CD4-positive, alpha-beta memory T cell (primary cell): ENCODE measurements around the gene LHCGR. TPM values are rescaled to one million over a fixed set of nuclear protein-coding genes. Genes with fewer than 3 reads are reported as not detected.

Experiments used
- CTCF ChIA-PET: fragments of 350-600 bp; sonication (Branson Sonifier 250); formaldehyde crosslinking; loops from one replicate; lab custom pipeline; 2021; ENCODE audit warnings: inconsistent platforms; ENCODE audit not compliant: partially characterized antibody; lab: Charles Lee
- POLR2A ChIA-PET: fragments of 350-600 bp; sonication (Branson Sonifier 250); formaldehyde crosslinking; loops from one replicate; lab custom pipeline; 2021; ENCODE audit not compliant: partially characterized antibody; lab: Charles Lee
- DNase-seq, 5 donors: peaks; one replicate each; pipeline versions ENCODE4 v3.0.0 to v3.0.0-alpha.2; 2020 to 2022; ENCODE audit warnings: mixed read lengths in 1 of 5
- H3K27ac ChIP-seq: one replicate; pipeline ENCODE4 v1.7.0; 2013; ENCODE audit warnings: low read depth, low read length
- H3K27me3 ChIP-seq: 2 replicates; pipeline ENCODE4 v1.7.0; 2013; ENCODE audit warnings: mild to moderate bottlenecking, low read length, moderate library complexity; ENCODE audit not compliant: insufficient read depth
- H3K36me3 ChIP-seq: 2 replicates; pipeline ENCODE4 v1.7.0; 2013; ENCODE audit warnings: mild to moderate bottlenecking, low read length, moderate library complexity; ENCODE audit not compliant: insufficient read depth
- H3K4me1 ChIP-seq: 2 replicates; pipeline ENCODE4 v1.7.0; 2013; ENCODE audit warnings: mild to moderate bottlenecking, low read length, moderate library complexity; ENCODE audit not compliant: insufficient read depth
- H3K4me3 ChIP-seq, 2 donors: one replicate each; pipeline ENCODE4 v1.7.0; 2013; ENCODE audit warnings: low read length in 2 of 2, mild to moderate bottlenecking in 1 of 2
- H3K9me3 ChIP-seq, 2 donors: one replicate each; pipeline ENCODE4 v1.7.0; 2013; ENCODE audit warnings: low read length in 2 of 2, control low read depth in 1 of 2; ENCODE audit not compliant: control insufficient read depth in 1 of 2
- H3K27ac Mint-ChIP-seq, 7 donors: one replicate each; pipeline ENCODE4 v1.8.0; 2020 to 2021; ENCODE audit warnings: mixed read lengths in 7 of 7, mild to moderate bottlenecking in 6 of 7, inconsistent platforms in 3 of 7, moderate library complexity in 3 of 7
- H3K27me3 Mint-ChIP-seq, 2 donors: one replicate each; pipeline ENCODE4 v1.8.0; 2020 to 2021; ENCODE audit warnings: mixed read lengths in 2 of 2
- H3K36me3 Mint-ChIP-seq, 2 donors: one replicate each; pipeline ENCODE4 v1.8.0; 2020 to 2021; ENCODE audit warnings: mixed read lengths in 2 of 2, inconsistent platforms in 1 of 2, mild to moderate bottlenecking in 1 of 2
- H3K4me1 Mint-ChIP-seq, 4 donors: one replicate each; pipeline ENCODE4 v1.8.0; 2020 to 2021; ENCODE audit warnings: mixed read lengths in 4 of 4, mild to moderate bottlenecking in 1 of 4
- H3K4me3 Mint-ChIP-seq, 8 donors: one replicate each; pipeline ENCODE4 v1.8.0; 2020 to 2021; ENCODE audit warnings: mixed read lengths in 8 of 8, mild to moderate bottlenecking in 7 of 8, moderate library complexity in 6 of 8, inconsistent platforms in 3 of 8
- H3K9me3 Mint-ChIP-seq, 8 donors: one replicate each; pipeline ENCODE4 v1.8.0; 2020 to 2021; ENCODE audit warnings: mixed read lengths in 8 of 8, mild to moderate bottlenecking in 5 of 8, inconsistent platforms in 3 of 8, moderate library complexity in 1 of 8
- intact Hi-C: fragments of 100-400 bp; cut with micrococcal nuclease; formaldehyde crosslinking; loops from one replicate; pipeline ENCODE4 v1.15.1; 2023
- polyA plus RNA-seq, 2 donors: library from polyadenylated mRNA; unstranded; fragments of 300-500 nt; fragmentation: Illumina TruSeq; gene quantifications; one replicate each; pipeline ENCODE4 v1.2.3, GENCODE V29; 2021
- total RNA-seq, 2 experiments: library from RNA; stranded (reverse); gene quantifications; one replicate each; pipeline ENCODE4 v1.2.3, GENCODE V29; 2021

The LHCGR gene
- total and polyA plus RNA-seq, 4 experiments from 2014 or later, result not detected

- Mint-ChIP-seq H3K36me3 (no peaks in the 10 kb centered on the region), H3K4me1 (no peaks in the 10 kb centered on the region), H3K27ac (no peak overlapping the region), H3K27me3 (peaks cover 5 to 7% of the 10 kb centered on the region in 2 donors), H3K4me3 (no peak overlapping the region), H3K9me3 (no peaks in the 10 kb centered on the region)
- no peaks in the 10 kb centered on the region for H3K36me3 ChIP-seq
- DNase-seq, result no peak
- intact Hi-C loops, result no loop called here
- H3K4me3 ChIP-seq, result no peak overlapping the region
- H3K27ac ChIP-seq, result no peak overlapping the region
- CTCF ChIA-PET, result interaction anchor here (1.1 kb wide), 1 partner anchor 9 kb away, joined by 4 read pairs; no protein-coding TSS in a partner anchor
- POLR2A ChIA-PET, result no interaction called here
- H3K27me3 ChIP-seq, result no peaks in the 10 kb centered on the region
- no peaks in the 10 kb centered on the region for H3K4me1 ChIP-seq
- no peaks in the 10 kb centered on the region for H3K9me3 ChIP-seq
These were observed 35.9 kb downstream of the LHCGR start for GRCh38 chr2:48719480-48720177.

- Mint-ChIP-seq H3K4me3 (no peak overlapping the region), H3K36me3 (no peaks in the 10 kb centered on the region), H3K4me1 (no peaks in the 10 kb centered on the region), H3K27me3 (peaks cover 5 to 7% of the 10 kb centered on the region in 2 donors), H3K27ac (no peak overlapping the region), H3K9me3 (no peaks in the 10 kb centered on the region)
- ChIA-PET POLR2A (no interaction called here), CTCF (no interaction called here)
- H3K9me3 ChIP-seq, result no peaks in the 10 kb centered on the region
- intact Hi-C loops, result no loop called here
- no peak overlapping the region for H3K4me3 ChIP-seq
- H3K27me3 ChIP-seq, result no peaks in the 10 kb centered on the region
- DNase-seq, result no peak
- H3K36me3 ChIP-seq, result no peaks in the 10 kb centered on the region
- H3K4me1 ChIP-seq, result no peaks in the 10 kb centered on the region
- H3K27ac ChIP-seq, result no peak overlapping the region
These were observed 37.7 kb downstream of the LHCGR start for GRCh38 chr2:48717846-48718245.

GRCh38 chr2:48715956-48716355 is 39.6 kb downstream of the LHCGR start:
- H3K27me3 ChIP-seq, result no peaks in the 10 kb centered on the region
- ChIA-PET CTCF (no interaction called here), POLR2A (no interaction called here)
- no peak overlapping the region for H3K27ac Mint-ChIP-seq
- H3K4me1 Mint-ChIP-seq, result no peaks in the 10 kb centered on the region
- no peak for DNase-seq
- no peak overlapping the region for H3K4me3 ChIP-seq
- H3K9me3 Mint-ChIP-seq, result peaks cover 0 to 2% (median 0%) of the 10 kb centered on the region in 8 donors
- no peaks in the 10 kb centered on the region for H3K4me1 ChIP-seq
- no peak overlapping the region for H3K27ac ChIP-seq
- peaks cover 14 to 15% of the 10 kb centered on the region in 2 donors for H3K27me3 Mint-ChIP-seq
- no peak overlapping the region for H3K4me3 Mint-ChIP-seq
- intact Hi-C loops, result no loop called here
- no peaks in the 10 kb centered on the region for H3K36me3 Mint-ChIP-seq
- H3K9me3 ChIP-seq, result no peaks in the 10 kb centered on the region
- H3K36me3 ChIP-seq, result no peaks in the 10 kb centered on the region

- Mint-ChIP-seq H3K4me3 (no peak overlapping the region), H3K36me3 (no peaks in the 10 kb centered on the region), H3K4me1 (no peaks in the 10 kb centered on the region), H3K27me3 (peaks cover 13 to 15% of the 10 kb centered on the region in 2 donors), H3K27ac (no peak overlapping the region), H3K9me3 (peaks cover 0 to 4% (median 0%) of the 10 kb centered on the region in 8 donors)
- no peak for DNase-seq
- Histone ChIP-seq H3K4me1 (no peaks in the 10 kb centered on the region), H3K36me3 (no peaks in the 10 kb centered on the region), H3K4me3 (no peak overlapping the region), H3K27me3 (no peaks in the 10 kb centered on the region), H3K9me3 (no peaks in the 10 kb centered on the region), H3K27ac (no peak overlapping the region)
- POLR2A ChIA-PET, result no interaction called here
- CTCF ChIA-PET, result no interaction called here
- intact Hi-C loops, result no loop called here
These were observed 40.3 kb downstream of the LHCGR start for GRCh38 chr2:48715042-48715899.

GRCh38 chr2:48714245-48714644 is 41.3 kb downstream of the LHCGR start:
- Histone ChIP-seq H3K4me3 (no peak overlapping the region), H3K4me1 (no peaks in the 10 kb centered on the region), H3K36me3 (no peaks in the 10 kb centered on the region), H3K27ac (no peak overlapping the region), H3K9me3 (no peaks in the 10 kb centered on the region), H3K27me3 (no peaks in the 10 kb centered on the region)
- Mint-ChIP-seq H3K9me3 (peaks cover 0 to 4% (median 0%) of the 10 kb centered on the region in 8 donors), H3K27me3 (peaks cover 13 to 15% of the 10 kb centered on the region in 2 donors), H3K4me1 (no peaks in the 10 kb centered on the region), H3K27ac (no peak overlapping the region), H3K36me3 (no peaks in the 10 kb centered on the region), H3K4me3 (no peak overlapping the region)
- ChIA-PET CTCF (no interaction called here), POLR2A (no interaction called here)
- DNase-seq, result no peak
- intact Hi-C loops, result no loop called here

GRCh38 chr2:48713647-48714046 is 41.9 kb downstream of the LHCGR start:
- H3K27me3 Mint-ChIP-seq, result peaks cover 13 to 15% of the 10 kb centered on the region in 2 donors
- no peak overlapping the region for H3K4me3 ChIP-seq
- ChIA-PET CTCF (no interaction called here), POLR2A (no interaction called here)
- peaks cover 0 to 4% (median 0%) of the 10 kb centered on the region in 8 donors for H3K9me3 Mint-ChIP-seq
- intact Hi-C loops, result no loop called here
- H3K27ac Mint-ChIP-seq, result no peak overlapping the region
- no peaks in the 10 kb centered on the region for H3K4me1 ChIP-seq
- H3K4me1 Mint-ChIP-seq, result no peaks in the 10 kb centered on the region
- no peaks in the 10 kb centered on the region for H3K27me3 ChIP-seq
- no peaks in the 10 kb centered on the region for H3K36me3 Mint-ChIP-seq
- DNase-seq, result no peak
- H3K36me3 ChIP-seq, result no peaks in the 10 kb centered on the region
- no peaks in the 10 kb centered on the region for H3K9me3 ChIP-seq
- H3K27ac ChIP-seq, result no peak overlapping the region
- H3K4me3 Mint-ChIP-seq, result no peak overlapping the region

GRCh38 chr2:48712151-48712550 is 43.4 kb downstream of the LHCGR start:
- no peak for DNase-seq
- Histone ChIP-seq H3K4me3 (no peak overlapping the region), H3K36me3 (no peaks in the 10 kb centered on the region), H3K9me3 (no peaks in the 10 kb centered on the region), H3K4me1 (no peaks in the 10 kb centered on the region), H3K27ac (no peak overlapping the region), H3K27me3 (no peaks in the 10 kb centered on the region)
- intact Hi-C loops, result no loop called here
- no peak overlapping the region for H3K4me3 Mint-ChIP-seq
- peaks cover 12 to 15% of the 10 kb centered on the region in 2 donors for H3K27me3 Mint-ChIP-seq
- H3K4me1 Mint-ChIP-seq, result no peaks in the 10 kb centered on the region
- POLR2A ChIA-PET, result no interaction called here
- CTCF ChIA-PET, result no interaction called here
- H3K36me3 Mint-ChIP-seq, result no peaks in the 10 kb centered on the region
- H3K9me3 Mint-ChIP-seq, result peaks cover 0 to 4% (median 0%) of the 10 kb centered on the region in 8 donors
- H3K27ac Mint-ChIP-seq, result no peak overlapping the region
